WTC11 (cell line): ENCODE measurements around the gene ATM. TPM values are rescaled to one million over a fixed set of nuclear protein-coding genes. Genes with fewer than 3 reads are reported as not detected.

Experiments
- ATAC-seq: fragments of 200-7000 bp; cut with Tn5 transposase; 2 replicates; pipeline ENCODE4 v1.10.0; 2021; ENCODE audit warnings: mild to moderate bottlenecking, moderate library complexity
- CTCF ChIA-PET: fragments of 300-600 bp; sonication (Branson Sonifier 250); formaldehyde crosslinking; loops from one replicate; lab custom pipeline; 2021; ENCODE audit warnings: antibody characterized with exemption; lab: Charles Lee
- POLR2A ChIA-PET: fragments of 350-600 bp; sonication (Branson Sonifier 250); formaldehyde crosslinking; loops from one replicate; lab custom pipeline; 2021; ENCODE audit warnings: antibody characterized with exemption; lab: Charles Lee
- DNase-seq: peaks from one replicate; pipeline ENCODE4 v3.0.0; 2021; ENCODE audit warnings: low spot score
- H3K27ac Mint-ChIP-seq: 2 replicates; pipeline ENCODE4 v1.8.0; 2021; ENCODE audit warnings: mixed read lengths
- H3K27me3 Mint-ChIP-seq: 2 replicates; pipeline ENCODE4 v1.8.0; 2021; ENCODE audit warnings: low read depth, mild to moderate bottlenecking, moderate library complexity, mixed read lengths
- H3K36me3 Mint-ChIP-seq: 2 replicates; pipeline ENCODE4 v1.8.0; 2021; ENCODE audit warnings: mixed read lengths
- H3K4me1 Mint-ChIP-seq: 2 replicates; pipeline ENCODE4 v1.8.0; 2022; ENCODE audit warnings: mixed read lengths
- H3K4me3 Mint-ChIP-seq: 2 replicates; pipeline ENCODE4 v1.8.0; 2021; ENCODE audit warnings: mild to moderate bottlenecking, moderate library complexity, mixed read lengths
- H3K9me3 Mint-ChIP-seq: 2 replicates; pipeline ENCODE4 v1.8.0; 2021; ENCODE audit warnings: mixed read lengths
- CREB1 ChIP-seq: sonication (generic); formaldehyde crosslinking; IDR thresholded peaks from 2 replicates; pipeline ENCODE4 v1.8.0; 2023; ENCODE audit warnings: mild to moderate bottlenecking, missing genetic modification reagents
- ETV6 ChIP-seq: sonication (generic); formaldehyde crosslinking; IDR thresholded peaks from 2 replicates; pipeline ENCODE4 v1.8.1; 2022; ENCODE audit warnings: mild to moderate bottlenecking, missing genetic modification reagents
- IRF2 ChIP-seq: sonication (generic); formaldehyde crosslinking; IDR thresholded peaks from 2 replicates; pipeline ENCODE4 v1.8.0; 2022; ENCODE audit warnings: low read depth, missing genetic modification reagents, borderline replicate concordance
- JAZF1 ChIP-seq: fragments of 250-450 bp; sonication (Bioruptor Pico); IDR thresholded peaks from 2 replicates; pipeline ENCODE4 v1.9.0; 2021; ENCODE audit warnings: moderate library complexity, mild to moderate bottlenecking, inconsistent platforms
- MXD4 ChIP-seq: fragments of 250-450 bp; sonication (Bioruptor Pico); IDR thresholded peaks from 2 replicates; pipeline ENCODE4 v1.8.0; 2021; ENCODE audit warnings: mild to moderate bottlenecking, moderate library complexity, borderline replicate concordance
- MYBL2 ChIP-seq: sonication (generic); formaldehyde crosslinking; IDR thresholded peaks from 2 replicates; pipeline ENCODE4 v1.8.1; 2023; ENCODE audit warnings: mild to moderate bottlenecking, moderate library complexity, missing genetic modification reagents
- SMAD4 ChIP-seq: sonication (generic); formaldehyde crosslinking; IDR thresholded peaks from 2 replicates; pipeline ENCODE4 v1.8.0; 2022; ENCODE audit warnings: mild to moderate bottlenecking, missing genetic modification reagents
- SOX15 ChIP-seq: fragments of 250-450 bp; sonication (Bioruptor Pico); IDR thresholded peaks from 2 replicates; pipeline ENCODE4 v1.9.0; 2021; ENCODE audit warnings: mild to moderate bottlenecking
- TCF7 ChIP-seq: sonication (generic); formaldehyde crosslinking; IDR thresholded peaks from 2 replicates; pipeline ENCODE4 v1.8.0; 2022; ENCODE audit warnings: mild to moderate bottlenecking, low read depth, missing genetic modification reagents, moderate library complexity
- TEAD1 ChIP-seq: sonication (generic); formaldehyde crosslinking; IDR thresholded peaks from 2 replicates; pipeline ENCODE4 v1.8.0; 2022; ENCODE audit warnings: mild to moderate bottlenecking, missing genetic modification reagents
- TP53 ChIP-seq: sonication (generic); formaldehyde crosslinking; IDR thresholded peaks from 2 replicates; pipeline ENCODE4 v1.8.1; 2023; ENCODE audit warnings: mild to moderate bottlenecking, missing genetic modification reagents
- ZNF263 ChIP-seq: sonication (generic); formaldehyde crosslinking; IDR thresholded peaks from 2 replicates; pipeline ENCODE4 v1.8.1; 2022; ENCODE audit warnings: low read depth, mild to moderate bottlenecking, moderate library complexity, missing genetic modification reagents
- ZNF416 ChIP-seq: fragments of 250-450 bp; sonication (Bioruptor Pico); IDR thresholded peaks from 2 replicates; pipeline ENCODE4 v1.9.0; 2021; ENCODE audit warnings: mild to moderate bottlenecking, inconsistent platforms
- total RNA-seq: library from RNA; stranded (reverse); gene quantifications from 3 replicates; pipeline ENCODE4 v1.2.3, GENCODE V29; 2021
- TF ChIP-seq, protein P1 (sequence below): fragments of 250-450 bp; sonication (Bioruptor Pico); IDR thresholded peaks from 2 replicates; pipeline ENCODE4 v2.1.2; 2022; ENCODE audit warnings: mild to moderate bottlenecking, moderate library complexity
- TF ChIP-seq, protein P2 (sequence below): sonication (generic); formaldehyde crosslinking; IDR thresholded peaks from 2 replicates; pipeline ENCODE4 v1.8.1; 2022; ENCODE audit warnings: mild to moderate bottlenecking, missing genetic modification reagents, moderate library complexity, borderline replicate concordance
- TF ChIP-seq, protein P3 (sequence below): sonication (generic); formaldehyde crosslinking; IDR thresholded peaks from 2 replicates; pipeline ENCODE4 v1.8.1; 2023; ENCODE audit warnings: mild to moderate bottlenecking, missing genetic modification reagents, borderline replicate concordance
- TF ChIP-seq, protein P4 (sequence below): fragments of 200-600 bp; IDR thresholded peaks from 2 replicates; pipeline ENCODE4 v1.8.0; 2022; ENCODE audit warnings: antibody characterized with exemption
- TF ChIP-seq, protein P5 (sequence below): sonication (generic); formaldehyde crosslinking; IDR thresholded peaks from 2 replicates; pipeline ENCODE4 v1.8.1; 2023; ENCODE audit warnings: mild to moderate bottlenecking, missing genetic modification reagents
- TF ChIP-seq, protein P6 (sequence below): sonication (generic); formaldehyde crosslinking; IDR thresholded peaks from 2 replicates; pipeline ENCODE4 v1.8.1; 2022; ENCODE audit warnings: mild to moderate bottlenecking, moderate library complexity, missing genetic modification reagents
- TF ChIP-seq, protein P7 (sequence below): fragments of 250-450 bp; sonication (Bioruptor Pico); IDR thresholded peaks from 2 replicates; pipeline ENCODE4 v1.9.0; 2021; ENCODE audit warnings: moderate library complexity, mild to moderate bottlenecking, inconsistent platforms, borderline replicate concordance

The ATM gene
- total RNA-seq, 1 experiment from 2014 or later: 49.5 TPM

DNA sequence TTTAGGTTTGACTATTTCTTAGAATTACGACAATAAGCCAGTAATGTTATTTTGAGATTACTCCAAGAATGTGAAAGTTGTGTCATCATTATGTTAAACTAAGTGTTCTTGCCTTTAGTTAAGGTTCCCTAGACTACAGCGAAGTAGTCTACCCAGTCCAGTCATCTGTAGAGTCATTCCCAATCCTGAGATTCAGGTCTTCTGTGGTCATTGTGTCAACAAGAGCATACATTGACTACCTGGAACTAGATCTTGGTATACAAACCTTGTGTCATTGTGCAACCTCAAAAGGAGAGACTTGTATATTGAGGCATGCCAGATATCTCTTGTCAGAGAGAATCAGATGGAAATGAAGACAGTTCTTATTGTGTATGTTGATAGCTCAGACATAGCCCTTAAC lies 115.9 kb downstream of the ATM start (continued):
- TF ChIP-seq MXD4 (CRISPR knock-in tag): no peak
- TF ChIP-seq IRF2 (CRISPR knock-in tag): no peak
- TF ChIP-seq TP53 (CRISPR knock-in tag): no peak
- TF ChIP-seq TEAD1: no peak
- TF ChIP-seq, protein P1, sequence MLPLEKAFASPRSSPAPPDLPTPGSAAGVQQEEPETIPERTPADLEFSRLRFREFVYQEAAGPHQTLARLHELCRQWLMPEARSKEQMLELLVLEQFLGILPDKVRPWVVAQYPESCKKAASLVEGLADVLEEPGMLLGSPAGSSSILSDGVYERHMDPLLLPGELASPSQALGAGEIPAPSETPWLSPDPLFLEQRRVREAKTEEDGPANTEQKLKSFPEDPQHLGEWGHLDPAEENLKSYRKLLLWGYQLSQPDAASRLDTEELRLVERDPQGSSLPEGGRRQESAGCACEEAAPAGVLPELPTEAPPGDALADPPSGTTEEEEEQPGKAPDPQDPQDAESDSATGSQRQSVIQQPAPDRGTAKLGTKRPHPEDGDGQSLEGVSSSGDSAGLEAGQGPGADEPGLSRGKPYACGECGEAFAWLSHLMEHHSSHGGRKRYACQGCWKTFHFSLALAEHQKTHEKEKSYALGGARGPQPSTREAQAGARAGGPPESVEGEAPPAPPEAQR (CRISPR knock-in tag): no peak
- no peak for TF ChIP-seq TCF7
- TF ChIP-seq ZNF263 (CRISPR knock-in tag): no peak
- no peak for TF ChIP-seq CREB1 (CRISPR knock-in tag)
- TF ChIP-seq, protein P2, sequence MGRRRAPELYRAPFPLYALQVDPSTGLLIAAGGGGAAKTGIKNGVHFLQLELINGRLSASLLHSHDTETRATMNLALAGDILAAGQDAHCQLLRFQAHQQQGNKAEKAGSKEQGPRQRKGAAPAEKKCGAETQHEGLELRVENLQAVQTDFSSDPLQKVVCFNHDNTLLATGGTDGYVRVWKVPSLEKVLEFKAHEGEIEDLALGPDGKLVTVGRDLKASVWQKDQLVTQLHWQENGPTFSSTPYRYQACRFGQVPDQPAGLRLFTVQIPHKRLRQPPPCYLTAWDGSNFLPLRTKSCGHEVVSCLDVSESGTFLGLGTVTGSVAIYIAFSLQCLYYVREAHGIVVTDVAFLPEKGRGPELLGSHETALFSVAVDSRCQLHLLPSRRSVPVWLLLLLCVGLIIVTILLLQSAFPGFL (CRISPR knock-in tag): no peak
- no peak for TF ChIP-seq MYBL2 (CRISPR knock-in tag)

DNA sequence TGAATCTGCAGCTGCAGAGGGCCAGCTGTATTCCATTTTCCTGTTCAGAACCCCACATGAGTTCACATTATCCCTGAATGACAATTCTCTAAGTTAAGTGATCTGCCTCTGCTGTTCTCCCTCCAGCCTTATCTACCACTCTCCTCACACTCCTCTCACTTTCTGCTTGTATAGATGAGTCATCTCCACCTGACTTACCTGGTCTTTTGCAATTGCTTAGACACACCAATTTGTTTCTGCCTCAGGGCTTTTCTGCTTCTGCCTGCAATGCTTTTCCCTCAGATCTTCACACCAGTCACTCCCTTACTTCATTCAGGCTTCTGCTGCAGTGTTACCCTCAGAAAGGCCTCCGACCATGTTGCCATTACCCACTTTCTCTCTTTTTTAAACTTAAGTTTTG lies 118.1 kb downstream of the ATM start:
- CTCF ChIA-PET: no interaction called here

DNA sequence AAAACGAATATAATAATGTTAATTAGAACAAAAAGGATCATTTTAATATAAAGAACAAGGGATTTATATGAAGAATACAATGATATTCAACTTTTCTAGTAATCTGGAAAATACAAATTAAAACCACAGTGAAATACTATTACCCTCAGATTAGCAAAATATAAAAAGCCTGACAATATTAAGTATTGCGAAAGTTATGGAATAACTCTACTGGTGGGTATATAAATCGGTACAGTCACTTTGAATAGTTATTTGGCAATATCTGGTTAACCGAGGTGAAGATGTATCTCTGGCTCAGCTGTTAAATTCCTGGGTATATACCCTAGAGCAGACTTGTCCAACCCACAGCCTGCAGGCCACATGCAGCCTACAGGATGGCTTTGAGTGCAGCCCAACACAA lies 118.8 kb downstream of the ATM start:
- DNase-seq: no peak
- Mint-ChIP-seq H3K4me3 (no peak overlapping the region), H3K36me3 (peaks cover 8% of the 10 kb centered on the region), H3K27ac (no peak overlapping the region), H3K27me3 (no peaks in the 10 kb centered on the region), H3K4me1 (peaks cover 20% of the 10 kb centered on the region), H3K9me3 (no peaks in the 10 kb centered on the region)
- ChIA-PET CTCF (interaction anchor here (0.6 to 1.1 kb wide), 4 partner anchors 8 to 323 kb away, joined by 3 read pairs; partner anchors contain the start of gene DDX10), POLR2A (interaction anchor here (1.1 kb wide), 1 partner anchor 119 kb away, joined by 3 read pairs; the partner anchor contains the start of gene NPAT)
- no peak for ATAC-seq
- TF ChIP-seq ETV6 (CRISPR knock-in tag) (no peak), SMAD4 (no peak), SOX15 (CRISPR knock-in tag) (no peak), ZNF416 (no peak), JAZF1 (CRISPR knock-in tag) (no peak)
- TF ChIP-seq, protein P3, sequence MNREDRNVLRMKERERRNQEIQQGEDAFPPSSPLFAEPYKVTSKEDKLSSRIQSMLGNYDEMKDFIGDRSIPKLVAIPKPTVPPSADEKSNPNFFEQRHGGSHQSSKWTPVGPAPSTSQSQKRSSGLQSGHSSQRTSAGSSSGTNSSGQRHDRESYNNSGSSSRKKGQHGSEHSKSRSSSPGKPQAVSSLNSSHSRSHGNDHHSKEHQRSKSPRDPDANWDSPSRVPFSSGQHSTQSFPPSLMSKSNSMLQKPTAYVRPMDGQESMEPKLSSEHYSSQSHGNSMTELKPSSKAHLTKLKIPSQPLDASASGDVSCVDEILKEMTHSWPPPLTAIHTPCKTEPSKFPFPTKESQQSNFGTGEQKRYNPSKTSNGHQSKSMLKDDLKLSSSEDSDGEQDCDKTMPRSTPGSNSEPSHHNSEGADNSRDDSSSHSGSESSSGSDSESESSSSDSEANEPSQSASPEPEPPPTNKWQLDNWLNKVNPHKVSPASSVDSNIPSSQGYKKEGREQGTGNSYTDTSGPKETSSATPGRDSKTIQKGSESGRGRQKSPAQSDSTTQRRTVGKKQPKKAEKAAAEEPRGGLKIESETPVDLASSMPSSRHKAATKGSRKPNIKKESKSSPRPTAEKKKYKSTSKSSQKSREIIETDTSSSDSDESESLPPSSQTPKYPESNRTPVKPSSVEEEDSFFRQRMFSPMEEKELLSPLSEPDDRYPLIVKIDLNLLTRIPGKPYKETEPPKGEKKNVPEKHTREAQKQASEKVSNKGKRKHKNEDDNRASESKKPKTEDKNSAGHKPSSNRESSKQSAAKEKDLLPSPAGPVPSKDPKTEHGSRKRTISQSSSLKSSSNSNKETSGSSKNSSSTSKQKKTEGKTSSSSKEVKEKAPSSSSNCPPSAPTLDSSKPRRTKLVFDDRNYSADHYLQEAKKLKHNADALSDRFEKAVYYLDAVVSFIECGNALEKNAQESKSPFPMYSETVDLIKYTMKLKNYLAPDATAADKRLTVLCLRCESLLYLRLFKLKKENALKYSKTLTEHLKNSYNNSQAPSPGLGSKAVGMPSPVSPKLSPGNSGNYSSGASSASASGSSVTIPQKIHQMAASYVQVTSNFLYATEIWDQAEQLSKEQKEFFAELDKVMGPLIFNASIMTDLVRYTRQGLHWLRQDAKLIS: no peak
- TF ChIP-seq, protein P4, sequence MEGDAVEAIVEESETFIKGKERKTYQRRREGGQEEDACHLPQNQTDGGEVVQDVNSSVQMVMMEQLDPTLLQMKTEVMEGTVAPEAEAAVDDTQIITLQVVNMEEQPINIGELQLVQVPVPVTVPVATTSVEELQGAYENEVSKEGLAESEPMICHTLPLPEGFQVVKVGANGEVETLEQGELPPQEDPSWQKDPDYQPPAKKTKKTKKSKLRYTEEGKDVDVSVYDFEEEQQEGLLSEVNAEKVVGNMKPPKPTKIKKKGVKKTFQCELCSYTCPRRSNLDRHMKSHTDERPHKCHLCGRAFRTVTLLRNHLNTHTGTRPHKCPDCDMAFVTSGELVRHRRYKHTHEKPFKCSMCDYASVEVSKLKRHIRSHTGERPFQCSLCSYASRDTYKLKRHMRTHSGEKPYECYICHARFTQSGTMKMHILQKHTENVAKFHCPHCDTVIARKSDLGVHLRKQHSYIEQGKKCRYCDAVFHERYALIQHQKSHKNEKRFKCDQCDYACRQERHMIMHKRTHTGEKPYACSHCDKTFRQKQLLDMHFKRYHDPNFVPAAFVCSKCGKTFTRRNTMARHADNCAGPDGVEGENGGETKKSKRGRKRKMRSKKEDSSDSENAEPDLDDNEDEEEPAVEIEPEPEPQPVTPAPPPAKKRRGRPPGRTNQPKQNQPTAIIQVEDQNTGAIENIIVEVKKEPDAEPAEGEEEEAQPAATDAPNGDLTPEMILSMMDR: no peak
- TF ChIP-seq, protein P5, sequence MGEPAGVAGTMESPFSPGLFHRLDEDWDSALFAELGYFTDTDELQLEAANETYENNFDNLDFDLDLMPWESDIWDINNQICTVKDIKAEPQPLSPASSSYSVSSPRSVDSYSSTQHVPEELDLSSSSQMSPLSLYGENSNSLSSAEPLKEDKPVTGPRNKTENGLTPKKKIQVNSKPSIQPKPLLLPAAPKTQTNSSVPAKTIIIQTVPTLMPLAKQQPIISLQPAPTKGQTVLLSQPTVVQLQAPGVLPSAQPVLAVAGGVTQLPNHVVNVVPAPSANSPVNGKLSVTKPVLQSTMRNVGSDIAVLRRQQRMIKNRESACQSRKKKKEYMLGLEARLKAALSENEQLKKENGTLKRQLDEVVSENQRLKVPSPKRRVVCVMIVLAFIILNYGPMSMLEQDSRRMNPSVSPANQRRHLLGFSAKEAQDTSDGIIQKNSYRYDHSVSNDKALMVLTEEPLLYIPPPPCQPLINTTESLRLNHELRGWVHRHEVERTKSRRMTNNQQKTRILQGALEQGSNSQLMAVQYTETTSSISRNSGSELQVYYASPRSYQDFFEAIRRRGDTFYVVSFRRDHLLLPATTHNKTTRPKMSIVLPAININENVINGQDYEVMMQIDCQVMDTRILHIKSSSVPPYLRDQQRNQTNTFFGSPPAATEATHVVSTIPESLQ (CRISPR knock-in tag): no peak
- TF ChIP-seq, protein P6, sequence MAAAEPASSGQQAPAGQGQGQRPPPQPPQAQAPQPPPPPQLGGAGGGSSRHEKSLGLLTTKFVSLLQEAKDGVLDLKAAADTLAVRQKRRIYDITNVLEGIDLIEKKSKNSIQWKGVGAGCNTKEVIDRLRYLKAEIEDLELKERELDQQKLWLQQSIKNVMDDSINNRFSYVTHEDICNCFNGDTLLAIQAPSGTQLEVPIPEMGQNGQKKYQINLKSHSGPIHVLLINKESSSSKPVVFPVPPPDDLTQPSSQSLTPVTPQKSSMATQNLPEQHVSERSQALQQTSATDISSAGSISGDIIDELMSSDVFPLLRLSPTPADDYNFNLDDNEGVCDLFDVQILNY (CRISPR knock-in tag): no peak

More for the DNA sequence above, 118.1 kb downstream of the ATM start:
- TF ChIP-seq, protein P7, sequence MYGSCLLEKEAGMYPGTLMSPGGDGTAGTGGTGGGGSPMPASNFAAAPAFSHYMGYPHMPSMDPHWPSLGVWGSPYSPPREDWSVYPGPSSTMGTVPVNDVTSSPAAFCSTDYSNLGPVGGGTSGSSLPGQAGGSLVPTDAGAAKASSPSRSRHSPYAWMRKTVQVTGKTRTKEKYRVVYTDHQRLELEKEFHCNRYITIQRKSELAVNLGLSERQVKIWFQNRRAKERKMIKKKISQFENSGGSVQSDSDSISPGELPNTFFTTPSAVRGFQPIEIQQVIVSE (CRISPR knock-in tag): no peak
- ATAC-seq (peak; percentile 92), DNase-seq (no peak)
- Mint-ChIP-seq H3K9me3 (no peaks in the 10 kb centered on the region), H3K27me3 (no peaks in the 10 kb centered on the region), H3K4me1 (peaks cover 20% of the 10 kb centered on the region), H3K4me3 (no peak overlapping the region), H3K36me3 (peaks cover 13% of the 10 kb centered on the region), H3K27ac (peak overlapping the region; percentile 88)
- POLR2A ChIA-PET: no interaction called here
